GM12864 (cell line): ENCODE results near the gene SLC30A9.

Experiments used
- DNase-seq: peaks from one replicate; pipeline ENCODE4 v3.0.0-alpha.2; 2011; ENCODE audit warnings: low read depth
- H3K4me3 ChIP-seq: 2 replicates; pipeline ENCODE4 v1.5.1; 2011; ENCODE audit warnings: mild to moderate bottlenecking, low read depth, low read length, control low read depth
- TF ChIP-seq, protein P1 (sequence below): IDR thresholded peaks from 2 replicates; pipeline ENCODE4 v1.5.1; 2011; ENCODE audit warnings: low read depth, mild to moderate bottlenecking, moderate library complexity, low read length, control low read depth, inconsistent platforms; ENCODE audit errors: missing control alignments

Gene SLC30A9

DNA sequence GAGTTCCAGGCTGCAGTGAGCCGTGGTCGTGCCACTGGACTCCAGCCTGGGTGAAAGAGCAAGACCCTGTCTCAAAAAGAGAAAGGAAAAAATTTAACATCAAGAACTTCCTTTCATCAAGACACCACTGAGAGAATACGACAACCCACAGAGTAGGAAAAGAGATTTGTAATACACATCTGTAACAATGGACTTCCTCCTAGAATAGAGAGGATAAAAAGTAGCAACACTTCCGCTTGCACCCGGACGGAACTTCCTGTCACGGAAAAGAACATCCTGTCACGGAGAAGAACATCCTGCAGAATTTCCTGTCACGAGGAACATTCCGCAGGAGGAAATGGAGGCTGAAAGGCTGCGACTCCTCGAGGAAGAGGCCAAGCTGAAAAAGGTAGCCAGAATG, 8.9 kb upstream of the SLC30A9 start, which contains the start of gene DCAF4L1:
DCAF4L1 (plus strand) TSS at position 301 of the 400 bp plus-strand sequence; CDS start at position 338, 37 bp downstream.
- no peak within 1 kb of the TSS for H3K4me3 ChIP-seq
- no peak for DNase-seq
- TF ChIP-seq, protein P1, sequence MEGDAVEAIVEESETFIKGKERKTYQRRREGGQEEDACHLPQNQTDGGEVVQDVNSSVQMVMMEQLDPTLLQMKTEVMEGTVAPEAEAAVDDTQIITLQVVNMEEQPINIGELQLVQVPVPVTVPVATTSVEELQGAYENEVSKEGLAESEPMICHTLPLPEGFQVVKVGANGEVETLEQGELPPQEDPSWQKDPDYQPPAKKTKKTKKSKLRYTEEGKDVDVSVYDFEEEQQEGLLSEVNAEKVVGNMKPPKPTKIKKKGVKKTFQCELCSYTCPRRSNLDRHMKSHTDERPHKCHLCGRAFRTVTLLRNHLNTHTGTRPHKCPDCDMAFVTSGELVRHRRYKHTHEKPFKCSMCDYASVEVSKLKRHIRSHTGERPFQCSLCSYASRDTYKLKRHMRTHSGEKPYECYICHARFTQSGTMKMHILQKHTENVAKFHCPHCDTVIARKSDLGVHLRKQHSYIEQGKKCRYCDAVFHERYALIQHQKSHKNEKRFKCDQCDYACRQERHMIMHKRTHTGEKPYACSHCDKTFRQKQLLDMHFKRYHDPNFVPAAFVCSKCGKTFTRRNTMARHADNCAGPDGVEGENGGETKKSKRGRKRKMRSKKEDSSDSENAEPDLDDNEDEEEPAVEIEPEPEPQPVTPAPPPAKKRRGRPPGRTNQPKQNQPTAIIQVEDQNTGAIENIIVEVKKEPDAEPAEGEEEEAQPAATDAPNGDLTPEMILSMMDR, result no peak

DNA sequence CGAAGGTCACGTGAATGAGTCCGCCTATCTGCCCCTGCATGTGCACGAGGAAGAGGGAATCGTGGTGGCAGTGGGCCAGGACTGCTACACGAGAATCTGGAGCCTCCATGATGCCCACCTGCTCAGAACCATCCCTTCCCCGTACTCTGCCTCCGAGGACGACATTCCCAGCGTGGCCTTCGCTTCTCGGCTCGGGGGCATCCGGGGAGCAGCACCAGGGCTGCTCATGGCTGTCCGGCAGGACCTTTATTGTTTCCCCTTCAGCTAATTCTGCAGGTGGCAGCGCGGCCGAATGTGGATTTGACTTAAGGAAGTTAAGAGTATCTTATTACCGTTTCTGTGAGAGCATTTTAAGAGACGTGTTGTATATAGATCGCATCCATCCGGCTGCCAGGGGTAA, 7.6 kb upstream of the SLC30A9 start:
- DNase-seq, result no peak
- H3K4me3 ChIP-seq, result no peak overlapping the region
- TF ChIP-seq, protein P1, result no peak

DNA sequence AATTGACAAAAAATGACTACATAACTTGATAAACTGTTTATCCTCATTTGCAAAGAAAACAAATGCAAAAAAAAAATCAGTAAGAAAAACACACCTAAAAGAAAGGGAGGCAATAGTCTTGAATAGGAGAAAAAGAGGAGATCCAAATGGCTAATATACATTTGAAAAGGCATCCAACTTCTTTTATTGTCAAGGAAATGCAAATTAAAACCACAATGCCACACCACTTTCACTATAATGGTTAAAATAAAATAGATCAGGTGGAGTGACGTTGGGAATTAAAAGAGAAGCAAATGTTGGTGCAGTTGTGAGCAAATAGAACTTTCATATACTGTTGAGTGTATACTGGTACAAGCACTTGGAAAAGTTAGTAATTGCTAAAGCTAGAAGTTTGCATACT, 5.2 kb upstream of the SLC30A9 start:
- H3K4me3 ChIP-seq, result no peak overlapping the region
- no peak for DNase-seq
- TF ChIP-seq, protein P1, result no peak

DNA sequence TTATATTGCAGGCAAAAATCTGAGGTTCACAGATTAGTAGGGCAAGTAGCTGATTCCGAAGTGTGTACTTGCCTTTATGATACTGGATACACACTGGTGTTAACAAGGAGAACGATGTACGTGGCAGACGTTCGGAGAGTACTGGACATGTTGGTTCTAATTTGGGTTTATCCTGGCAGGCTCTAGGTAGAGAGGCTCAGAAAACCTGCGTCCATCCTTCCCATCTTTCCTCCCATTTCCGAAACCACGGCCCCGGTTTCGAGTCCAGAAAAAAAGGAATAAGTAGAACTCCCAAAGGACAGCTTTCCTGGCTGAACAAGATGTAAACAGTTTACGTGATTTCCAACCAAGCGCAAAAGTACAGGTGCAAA, 351 bp upstream of the SLC30A9 start:
- TF ChIP-seq, protein P1, result no peak
- peak overlapping the region; percentile 92 for H3K4me3 ChIP-seq
- DNase-seq, result no peak

DNA sequence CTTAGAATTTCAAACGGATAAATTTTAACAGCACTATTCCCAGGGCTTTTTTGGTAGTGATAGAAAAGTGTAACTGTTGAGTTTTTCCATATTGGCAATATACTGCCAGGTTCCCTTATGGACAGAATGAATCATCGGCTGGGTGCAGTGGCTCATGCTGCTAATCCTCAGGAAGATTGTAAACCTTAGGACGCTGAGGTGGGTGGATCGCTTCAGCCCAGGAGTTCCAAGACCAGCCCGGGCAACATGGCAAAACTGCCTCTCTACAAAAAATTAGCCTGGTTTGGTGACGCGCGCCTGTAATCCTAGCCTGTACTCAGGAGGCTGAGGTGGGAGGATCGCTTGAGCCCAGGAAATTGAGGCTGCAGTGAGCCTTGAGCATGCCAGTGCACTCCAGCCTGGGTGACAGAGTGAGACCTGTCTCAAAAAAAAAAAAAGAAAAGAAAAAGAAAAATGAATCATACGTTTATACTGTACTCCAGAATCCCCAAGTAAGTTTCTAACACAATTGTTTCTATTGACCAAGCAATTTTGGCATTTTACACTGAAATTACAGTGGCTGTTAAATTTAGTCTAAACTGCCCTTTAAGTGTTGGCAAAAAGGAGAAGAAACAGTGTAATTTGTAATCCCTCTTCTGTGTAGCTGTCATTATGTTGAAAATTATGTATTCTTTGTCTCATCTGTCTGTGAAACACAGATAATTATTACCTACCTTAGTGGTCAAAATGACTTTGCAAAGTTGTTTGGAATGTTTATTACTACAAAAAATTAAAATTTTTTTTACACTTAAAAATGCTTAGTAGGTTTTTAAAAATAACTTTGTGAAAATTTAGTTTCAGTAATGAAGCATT, 1.8 kb downstream of the SLC30A9 start:
- TF ChIP-seq, protein P1, result no peak
- no peak overlapping the region for H3K4me3 ChIP-seq
- DNase-seq, result no peak

DNA sequence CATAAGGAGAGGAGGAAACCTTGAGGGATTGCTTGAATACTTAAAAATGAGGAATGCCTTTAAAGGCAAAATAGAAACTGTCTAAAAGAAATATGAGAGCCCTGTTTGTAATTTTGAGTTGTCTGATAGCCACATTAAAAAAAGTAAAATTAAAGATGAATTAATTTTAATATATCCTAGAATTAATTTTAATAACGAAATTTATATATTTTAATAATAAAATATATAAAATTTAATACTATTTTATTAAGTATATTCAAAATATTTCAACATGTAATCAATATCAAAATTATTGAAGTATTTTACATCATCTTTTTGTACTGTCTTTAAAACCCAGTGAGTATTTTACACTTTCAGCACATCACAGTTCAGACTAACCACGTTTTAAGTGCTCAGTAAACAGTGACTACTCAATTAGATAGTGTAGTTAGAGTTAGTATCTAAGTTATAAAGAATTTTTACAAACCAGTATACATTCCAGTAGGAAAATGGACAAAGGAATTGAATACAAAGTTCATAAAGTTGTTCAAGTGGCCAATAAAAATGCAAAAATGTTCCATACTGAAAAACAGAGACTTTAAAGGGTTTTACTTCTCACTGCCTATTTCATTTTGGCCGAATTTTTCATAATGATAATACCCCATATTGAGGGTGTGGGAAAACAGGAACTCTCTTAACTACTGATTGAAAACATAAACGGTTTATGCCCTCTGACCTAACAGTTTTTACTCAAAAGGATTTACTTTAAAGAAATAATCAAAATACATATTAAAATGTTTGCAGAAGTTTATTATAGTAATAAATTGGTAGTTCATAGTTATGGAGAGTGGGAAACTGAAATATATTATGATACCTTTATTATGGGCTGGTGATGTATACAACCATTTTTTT, 2.9 kb downstream of the SLC30A9 start:
- DNase-seq, result no peak
- H3K4me3 ChIP-seq, result no peak overlapping the region
- TF ChIP-seq, protein P1, result no peak
